Measurements from ENCODE around the gene SUPT4H1.

The SUPT4H1 gene

GRCh38 chr17:58337600-58338453 lies 14.2 kb downstream of the SUPT4H1 start:
- ChIA-PET CTCF (interaction anchor here (0.6 to 6.8 kb wide), 11 partner anchors 10 to 79 kb away, joined by 3 to 54 read pairs (median 5); partner anchors contain the start of genes RNF43, SUPT4H1 and TSPOAP1), POLR2A (interaction anchor here (0.5 to 3.7 kb wide), 10 partner anchors 8 to 1360 kb away, joined by 3 to 41 read pairs (median 5); partner anchors contain the start of genes SCPEP1, SUPT4H1 and TSPOAP1)
- peak overlapping the region; percentile 96 to 99 for H3K27ac ChIP-seq (ENCODE audit: insufficient read depth in 1 of 2, low read depth in 1 of 2, low read length in 2 of 2, poor library complexity in 1 of 2, severe bottlenecking in 2 of 2)
- H3K9me3 ChIP-seq (ENCODE audit: control extremely low read depth in 1 of 5, control insufficient read depth in 4 of 5, insufficient read depth in 2 of 5, low read depth in 1 of 5, low read length in 4 of 5): no peaks in the 10 kb centered on the region
- peak overlapping the region; percentile 30 to 100 (median 99) for H3K4me3 ChIP-seq (ENCODE audit: control insufficient read depth in 1 of 7, extremely low read depth in 1 of 7, insufficient read depth in 4 of 7, low read depth in 2 of 7, low read length in 6 of 7)
- H3K27me3 ChIP-seq (replicated peaks in 2 of 5; ENCODE audit: control insufficient read depth in 4 of 5, insufficient read depth in 5 of 5, low read length in 4 of 5): no peaks in the 10 kb centered on the region
- under 1% methylated on average over 20 of the region's 23 CpGs for WGBS (ENCODE audit: insufficient coverage)
- DNase-seq: peak; percentile 93 to 98 (median 97)
- H3K4me1 ChIP-seq (ENCODE audit: control extremely low read depth in 1 of 4, control insufficient read depth in 4 of 4, insufficient read depth in 4 of 4, low read length in 3 of 4): peaks cover 45 to 97% (median 89%) of the 10 kb centered on the region in 4 experiments
- peaks cover 0 to 11% (median 3%) of the 10 kb centered on the region in 4 experiments for H3K36me3 ChIP-seq (ENCODE audit: control insufficient read depth in 4 of 4, insufficient read depth in 4 of 4, low read length in 3 of 4)

GRCh38 chr17:58337210-58337599 lies 14.8 kb downstream of the SUPT4H1 start:
- peak overlapping the region; percentile 96 to 99 for H3K27ac ChIP-seq (ENCODE audit: insufficient read depth in 1 of 2, low read depth in 1 of 2, low read length in 2 of 2, poor library complexity in 1 of 2, severe bottlenecking in 2 of 2)
- no peaks in the 10 kb centered on the region for H3K9me3 ChIP-seq (ENCODE audit: control extremely low read depth in 1 of 5, control insufficient read depth in 4 of 5, insufficient read depth in 2 of 5, low read depth in 1 of 5, low read length in 4 of 5)
- CTCF ChIA-PET: interaction anchor here (0.9 to 7.3 kb wide), 10 partner anchors 6 to 80 kb away, joined by 3 to 76 read pairs (median 6); partner anchors contain the start of genes RNF43, SUPT4H1 and TSPOAP1
- WGBS (ENCODE audit: insufficient coverage): 10% methylated on average over 7 of the region's 7 CpGs
- POLR2A ChIA-PET: interaction anchor here (0.5 to 3.7 kb wide), 8 partner anchors 9 to 1359 kb away, joined by 3 to 41 read pairs (median 6); partner anchors contain the start of genes SCPEP1, SUPT4H1 and TSPOAP1
- peaks cover 0 to 7% (median 2%) of the 10 kb centered on the region in 4 experiments for H3K36me3 ChIP-seq (ENCODE audit: control insufficient read depth in 4 of 4, insufficient read depth in 4 of 4, low read length in 3 of 4)
- peaks cover 45 to 94% (median 87%) of the 10 kb centered on the region in 4 experiments for H3K4me1 ChIP-seq (ENCODE audit: control extremely low read depth in 1 of 4, control insufficient read depth in 4 of 4, insufficient read depth in 4 of 4, low read length in 3 of 4)
- DNase-seq: peak in 2 of 3 donors; percentile 58 to 65
- H3K27me3 ChIP-seq (replicated peaks in 2 of 5; ENCODE audit: control insufficient read depth in 4 of 5, insufficient read depth in 5 of 5, low read length in 4 of 5): no peaks in the 10 kb centered on the region
- H3K4me3 ChIP-seq (ENCODE audit: control insufficient read depth in 1 of 7, extremely low read depth in 1 of 7, insufficient read depth in 4 of 7, low read depth in 2 of 7, low read length in 6 of 7): peak overlapping the region; percentile 30 to 100 (median 99)

DNA sequence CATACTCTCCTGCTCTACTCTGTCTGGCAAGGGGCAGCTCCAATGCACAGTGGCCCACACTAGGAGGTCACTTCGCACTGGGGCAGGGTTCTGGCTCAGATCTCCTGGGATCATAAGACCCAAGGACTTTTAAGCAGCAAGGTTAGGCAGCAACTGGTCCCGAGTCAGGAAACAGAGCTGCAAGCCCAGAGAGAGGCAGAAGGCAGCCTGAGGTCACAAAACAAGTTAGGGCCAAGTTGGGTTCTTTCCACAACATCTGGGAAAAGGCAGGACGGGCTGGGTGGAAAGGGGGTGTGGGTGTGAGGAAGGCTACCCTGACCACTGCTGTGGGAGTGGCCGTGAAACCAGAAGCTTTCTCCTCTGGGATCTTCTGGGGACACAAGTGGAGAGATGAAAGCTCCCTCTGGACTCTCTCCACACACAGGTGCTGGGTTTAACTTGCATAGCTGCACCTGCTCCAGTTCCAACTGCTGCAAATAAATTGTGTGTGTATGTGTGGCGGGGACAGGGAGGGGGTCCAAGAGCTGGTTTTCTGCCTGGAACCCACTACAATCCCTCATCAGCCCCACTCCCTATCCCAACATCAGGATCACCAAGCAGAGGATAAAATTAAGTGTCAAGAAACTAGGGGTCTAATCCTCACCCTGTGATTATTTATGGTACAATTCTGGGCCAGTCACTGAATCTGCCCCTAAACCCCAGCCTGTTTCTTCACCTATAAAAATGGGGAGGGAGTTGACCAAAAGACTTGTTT lies 15.4 kb downstream of the SUPT4H1 start:
- Histone ChIP-seq H3K27ac (ENCODE audit: insufficient read depth in 1 of 2, low read depth in 1 of 2, low read length in 2 of 2, poor library complexity in 1 of 2, severe bottlenecking in 2 of 2) (peak overlapping the region; percentile 96 to 99), H3K9me3 (ENCODE audit: control extremely low read depth in 1 of 5, control insufficient read depth in 4 of 5, insufficient read depth in 2 of 5, low read depth in 1 of 5, low read length in 4 of 5) (no peaks in the 10 kb centered on the region), H3K4me3 (ENCODE audit: control insufficient read depth in 1 of 7, extremely low read depth in 1 of 7, insufficient read depth in 4 of 7, low read depth in 2 of 7, low read length in 6 of 7) (peak overlapping the region; percentile 16 to 100 (median 99)), H3K36me3 (ENCODE audit: control insufficient read depth in 4 of 4, insufficient read depth in 4 of 4, low read length in 3 of 4) (peaks cover 0 to 10% (median 2%) of the 10 kb centered on the region in 4 experiments), H3K4me1 (ENCODE audit: control extremely low read depth in 1 of 4, control insufficient read depth in 4 of 4, insufficient read depth in 4 of 4, low read length in 3 of 4) (peaks cover 45 to 89% (median 82%) of the 10 kb centered on the region in 4 experiments), H3K27me3 (replicated peaks in 2 of 5; ENCODE audit: control insufficient read depth in 4 of 5, insufficient read depth in 5 of 5, low read length in 4 of 5) (no peaks in the 10 kb centered on the region)
- ChIA-PET CTCF (interaction anchor here (1.3 to 7.3 kb wide), 7 partner anchors 6 to 52 kb away, joined by 3 to 76 read pairs (median 9); partner anchors contain the start of genes SUPT4H1 and TSPOAP1), POLR2A (interaction anchor here (1.1 to 3.7 kb wide), 5 partner anchors 8 to 53 kb away, joined by 3 to 41 read pairs (median 10); partner anchors contain the start of genes SUPT4H1 and TSPOAP1)
- no peak for DNase-seq
- WGBS (ENCODE audit: insufficient coverage): 0% methylated on average over 2 of the region's 5 CpGs

DNA sequence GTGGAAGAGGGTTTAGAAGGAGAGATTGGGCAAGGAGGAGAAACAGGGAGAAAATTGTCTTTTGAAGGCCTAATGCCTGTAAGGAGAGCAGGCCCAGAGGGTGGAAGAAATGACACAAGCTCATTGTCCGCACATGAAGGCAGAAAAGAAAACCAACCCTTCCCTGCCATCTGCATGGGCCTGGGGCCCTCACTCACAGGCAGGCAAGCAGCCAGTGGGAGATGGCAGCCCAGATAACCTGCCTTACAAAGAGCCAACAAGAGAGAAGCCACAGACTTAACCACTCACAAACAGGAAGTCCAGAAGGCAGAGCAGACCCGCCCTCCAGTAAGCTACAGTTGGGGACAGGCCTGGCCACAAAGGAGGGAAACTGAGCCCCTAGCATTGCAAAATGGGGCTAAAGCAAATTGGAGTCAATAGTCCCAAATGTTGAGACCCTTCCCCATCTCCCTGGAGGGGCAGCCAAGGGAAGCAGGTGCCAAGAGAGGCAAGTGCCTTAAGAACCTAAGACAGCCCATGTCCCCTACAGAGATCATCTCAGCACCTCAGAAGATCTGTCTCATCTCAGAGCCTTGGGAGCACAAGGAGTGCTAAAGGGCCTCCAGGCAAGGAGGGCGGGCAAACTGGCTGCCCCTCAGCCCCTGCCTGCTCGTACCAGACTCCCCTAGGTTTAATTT lies 16.1 kb downstream of the SUPT4H1 start:
- Histone ChIP-seq H3K4me3 (ENCODE audit: control insufficient read depth in 1 of 7, extremely low read depth in 1 of 7, insufficient read depth in 4 of 7, low read depth in 2 of 7, low read length in 6 of 7) (peak overlapping the region in 6 of 7 experiments; percentile 40 to 100 (median 99)), H3K27ac (ENCODE audit: insufficient read depth in 1 of 2, low read depth in 1 of 2, low read length in 2 of 2, poor library complexity in 1 of 2, severe bottlenecking in 2 of 2) (peak overlapping the region; percentile 96 to 99), H3K27me3 (replicated peaks in 2 of 5; ENCODE audit: control insufficient read depth in 4 of 5, insufficient read depth in 5 of 5, low read length in 4 of 5) (no peaks in the 10 kb centered on the region), H3K9me3 (ENCODE audit: control extremely low read depth in 1 of 5, control insufficient read depth in 4 of 5, insufficient read depth in 2 of 5, low read depth in 1 of 5, low read length in 4 of 5) (peaks cover 0 to 2% (median 0%) of the 10 kb centered on the region in 5 experiments), H3K36me3 (ENCODE audit: control insufficient read depth in 4 of 4, insufficient read depth in 4 of 4, low read length in 3 of 4) (peaks cover 0 to 17% (median 7%) of the 10 kb centered on the region in 4 experiments), H3K4me1 (ENCODE audit: control extremely low read depth in 1 of 4, control insufficient read depth in 4 of 4, insufficient read depth in 4 of 4, low read length in 3 of 4) (peaks cover 43 to 82% (median 78%) of the 10 kb centered on the region in 4 experiments)
- DNase-seq: peak; percentile 85 to 96 (median 94)
- ChIA-PET CTCF (interaction anchor here (3.1 to 7.3 kb wide), 4 partner anchors 7 to 19 kb away, joined by 9 to 76 read pairs (median 48); partner anchors contain the start of genes SUPT4H1 and TSPOAP1), POLR2A (interaction anchor here (0.6 to 3.7 kb wide), 4 partner anchors 8 to 1492 kb away, joined by 3 to 41 read pairs (median 12); partner anchors contain the start of genes SUPT4H1 and TSPOAP1)
- 11% methylated on average over 3 of the region's 4 CpGs for WGBS (ENCODE audit: insufficient coverage)

DNA sequence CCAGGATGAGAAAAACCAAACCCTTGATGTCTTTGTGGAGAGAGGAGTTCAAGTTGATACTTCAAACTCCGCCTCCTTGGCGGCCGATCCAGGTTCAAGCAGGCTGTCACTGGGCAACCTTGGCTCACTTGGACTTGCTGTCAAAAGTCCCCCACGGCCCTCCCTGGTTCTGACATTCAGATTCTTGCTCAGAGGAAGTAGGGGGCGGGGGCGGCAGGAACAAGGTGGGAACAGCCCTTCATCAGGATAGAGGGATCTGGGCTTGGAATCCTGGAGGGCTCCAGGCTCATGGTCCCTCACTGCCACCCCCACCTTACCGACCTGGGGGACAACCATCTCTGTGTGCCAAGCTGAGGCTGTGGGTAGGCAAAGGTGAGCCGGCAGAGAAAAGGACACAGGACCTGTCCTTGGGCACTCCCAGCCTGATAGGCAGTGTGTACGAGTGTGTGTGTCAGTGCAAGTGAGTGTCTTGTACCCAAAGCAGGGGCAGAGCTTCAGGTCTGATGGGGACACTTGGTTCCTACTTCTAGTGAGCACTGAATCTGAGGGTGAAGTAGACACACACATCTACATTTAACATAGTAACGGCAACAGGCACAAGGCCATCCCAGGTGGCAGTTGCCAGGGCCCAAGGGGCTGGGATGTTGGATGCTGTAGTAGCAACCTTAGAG lies 16.8 kb downstream of the SUPT4H1 start:
- Histone ChIP-seq H3K27me3 (replicated peaks in 2 of 5; ENCODE audit: control insufficient read depth in 4 of 5, insufficient read depth in 5 of 5, low read length in 4 of 5) (no peaks in the 10 kb centered on the region), H3K27ac (ENCODE audit: insufficient read depth in 1 of 2, low read depth in 1 of 2, low read length in 2 of 2, poor library complexity in 1 of 2, severe bottlenecking in 2 of 2) (peak overlapping the region; percentile 96 to 99), H3K36me3 (ENCODE audit: control insufficient read depth in 4 of 4, insufficient read depth in 4 of 4, low read length in 3 of 4) (peaks cover 0 to 20% (median 14%) of the 10 kb centered on the region in 4 experiments), H3K9me3 (ENCODE audit: control extremely low read depth in 1 of 5, control insufficient read depth in 4 of 5, insufficient read depth in 2 of 5, low read depth in 1 of 5, low read length in 4 of 5) (peaks cover 0 to 3% (median 0%) of the 10 kb centered on the region in 5 experiments), H3K4me1 (ENCODE audit: control extremely low read depth in 1 of 4, control insufficient read depth in 4 of 4, insufficient read depth in 4 of 4, low read length in 3 of 4) (peaks cover 38 to 82% (median 76%) of the 10 kb centered on the region in 4 experiments), H3K4me3 (ENCODE audit: control insufficient read depth in 1 of 7, extremely low read depth in 1 of 7, insufficient read depth in 4 of 7, low read depth in 2 of 7, low read length in 6 of 7) (peak overlapping the region in 6 of 7 experiments; percentile 40 to 100 (median 99))
- WGBS (ENCODE audit: insufficient coverage): 7% methylated on average over 4 of the region's 10 CpGs
- ChIA-PET POLR2A (interaction anchor here (0.6 to 3.7 kb wide), 4 partner anchors 9 to 1492 kb away, joined by 3 to 41 read pairs (median 9); partner anchors contain the start of gene SUPT4H1), CTCF (interaction anchor here (1.9 to 7.3 kb wide), 5 partner anchors 7 to 82 kb away, joined by 4 to 76 read pairs (median 43); partner anchors contain the start of genes RNF43, SUPT4H1 and TSPOAP1)
- no peak for DNase-seq
